ENCODE data around the gene GRID1. TPM values are rescaled to one million over a fixed set of nuclear protein-coding genes. Genes with fewer than 3 reads are reported as not detected.

GRID1 gene
- total and polyA plus RNA-seq, 9 of the 15 experiments (the other 6 are each of a cell fraction or from before 2014, with no cell fraction given) = 0.01 to 7.2 (median 1.2) TPM

- no peak for TF ChIP-seq ZNF407 (IDR thresholded peaks at IDR 0.05; ENCODE audit: low read depth)
Observed at GRCh38 chr10:86160890-86161585, 205.6 kb downstream of the GRID1 start (continued).

GRCh38 chr10:86159797-86160196 is 206.8 kb downstream of the GRID1 start:
- in situ Hi-C loops (cut with MboI) (no loop called here), intact Hi-C loops (cut with micrococcal nuclease) (no loop called here)
- Histone ChIP-seq H3K9me3 (replicated peaks; ENCODE audit: control insufficient read depth, insufficient read depth, low read depth, low read length) (no peaks in the 10 kb centered on the region), H3K9ac (ENCODE audit: insufficient read depth in 1 of 2, low read depth in 2 of 2, low read length in 2 of 2) (no peak overlapping the region), H3K36me3 (ENCODE audit: control insufficient read depth, insufficient read depth, low read length) (no peaks in the 10 kb centered on the region), H3K4me1 (replicated peaks in 1 of 2; ENCODE audit: control insufficient read depth in 2 of 2, insufficient read depth in 2 of 2, low read length in 2 of 2) (no peaks in the 10 kb centered on the region), H3K27ac (ENCODE audit: extremely low read depth, low read depth, low read length) (no peak overlapping the region), H3K79me2 (ENCODE audit: control insufficient read depth, insufficient read depth, low read length) (no peaks in the 10 kb centered on the region), H3K4me3 (no peak overlapping the region), H3K27me3 (ENCODE audit: control insufficient read depth in 2 of 2, insufficient read depth in 2 of 2, low read length in 2 of 2) (no peaks in the 10 kb centered on the region), H3K4me2 (ENCODE audit: insufficient read depth, low read length) (no peak overlapping the region), H2AFZ (ENCODE audit: low read depth, low read length) (no peak overlapping the region), H4K20me1 (replicated peaks; ENCODE audit: control insufficient read depth, insufficient read depth, low read length) (no peaks in the 10 kb centered on the region), H3K9me1 (ENCODE audit: control insufficient read depth, insufficient read depth, low read length) (no peaks in the 10 kb centered on the region)
- POLR2A ChIA-PET = no interaction called here
- BruUV-seq (replicated peaks) = no TSS peak
- DNase-seq (ENCODE audit: extremely low read depth in 1 of 4, low spot score in 3 of 4) (no peak), ATAC-seq (no peak), FAIRE-seq (no peak)
- CTCF ChIA-PET (ENCODE audit: low intra/inter-chr PET ratio) = no interaction called here
- 6% methylated on average over 3 of the region's 3 CpGs for WGBS (ENCODE audit: insufficient coverage, low coverage, missing lambda C conversion rate)
- TF ChIP-seq ZFP30 (CRISPR knock-in tag; IDR thresholded peaks at IDR 0.05; ENCODE audit: borderline replicate concordance) (no peak), ELF4 (CRISPR knock-in tag; IDR thresholded peaks at IDR 0.05) (no peak), ZBTB5 (IDR thresholded peaks at IDR 0.05) (no peak), TEAD1 (CRISPR knock-in tag; IDR thresholded peaks at IDR 0.05) (no peak), MAFK (IDR thresholded peaks at IDR 0.05; ENCODE audit: low read length) (no peak), NCOA4 (IDR thresholded peaks at IDR 0.05; ENCODE audit: partially characterized antibody) (no peak), NFRKB (IDR thresholded peaks at IDR 0.05; ENCODE audit: low read depth) (no peak), CHD2 (IDR thresholded peaks at IDR 0.05; ENCODE audit: low read depth, low read length) (no peak)
